ENCODE results near the gene RPS27L.
A peak's percentile ranks its signal among the peaks of the same experiment; 100 is the strongest.

Gene RPS27L

GRCh38 chr15:63157118-63157843, at the start of gene RPS27L (continued):
- TF ChIP-seq AEBP2 (tag by site-specific recombination; IDR thresholded peaks at IDR 0.05; ENCODE audit: borderline replicate concordance) (no peak), ZNF664 (tag by site-specific recombination; IDR thresholded peaks at IDR 0.05) (no peak), ZNF274 (IDR thresholded peaks at IDR 0.05; ENCODE audit: low read length) (no peak), ZNF274 (tag by site-specific recombination; IDR thresholded peaks at IDR 0.05; ENCODE audit: borderline replicate concordance) (no peak), KLF7 (tag by site-specific recombination; IDR thresholded peaks at IDR 0.05; ENCODE audit: borderline replicate concordance) (peak; percentile 89), ZNF148 (tag by site-specific recombination; IDR thresholded peaks at IDR 0.05; ENCODE audit: borderline replicate concordance) (no peak), ZNF112 (tag by site-specific recombination; IDR thresholded peaks at IDR 0.05) (no peak), ZNF777 (tag by site-specific recombination; IDR thresholded peaks at IDR 0.05; ENCODE audit: borderline replicate concordance) (no peak), ZNF560 (tag by site-specific recombination; IDR thresholded peaks at IDR 0.05; ENCODE audit: borderline replicate concordance) (no peak), ZBTB49 (tag by site-specific recombination; IDR thresholded peaks at IDR 0.05; ENCODE audit: low read depth) (no peak), ZFP37 (tag by site-specific recombination; IDR thresholded peaks at IDR 0.05) (peak; percentile 88), ZNF350 (tag by site-specific recombination; IDR thresholded peaks at IDR 0.05) (no peak), ZNF391 (tag by site-specific recombination; IDR thresholded peaks at IDR 0.05; ENCODE audit: borderline replicate concordance, low read depth) (peak; percentile 40; the same call in 1 of the 2 replicates), ZBTB21 (tag by site-specific recombination; IDR thresholded peaks at IDR 0.05) (no peak), ATF2 (tag by site-specific recombination; IDR thresholded peaks at IDR 0.05; ENCODE audit: low read depth) (no peak), MYNN (tag by site-specific recombination; IDR thresholded peaks at IDR 0.05; ENCODE audit: borderline replicate concordance) (no peak), ZNF18 (tag by site-specific recombination; IDR thresholded peaks at IDR 0.05) (no peak), YY1 (tag by site-specific recombination; IDR thresholded peaks at IDR 0.05) (no peak; the same call in 1 of the 2 replicates), ZNF398 (tag by site-specific recombination; IDR thresholded peaks at IDR 0.05) (0 out of 2 replicates have a peak, but pooled peaks have one; percentile 16), ZBTB17 (tag by site-specific recombination; IDR thresholded peaks at IDR 0.05) (peak; percentile 87), ZNF610 (tag by site-specific recombination; IDR thresholded peaks at IDR 0.05; ENCODE audit: borderline replicate concordance) (peak; percentile 99), ZNF121 (tag by site-specific recombination; IDR thresholded peaks at IDR 0.05) (no peak), MZF1 (tag by site-specific recombination; IDR thresholded peaks at IDR 0.05; ENCODE audit: borderline replicate concordance) (no peak), OVOL3 (tag by site-specific recombination; IDR thresholded peaks at IDR 0.05) (peak; percentile 50; the same call in 1 of the 2 replicates), ZNF211 (tag by site-specific recombination; IDR thresholded peaks at IDR 0.05; ENCODE audit: low read depth) (no peak), ZSCAN4 (tag by site-specific recombination; IDR thresholded peaks at IDR 0.05) (no peak), ZNF701 (tag by site-specific recombination; IDR thresholded peaks at IDR 0.05) (no peak)

Measured in HEK293 (cell line).